Thoracic aorta (tissue), 2 donors: ENCODE results near the gene RBM33. TPM values are rescaled to one million over a fixed set of nuclear protein-coding genes. Genes with fewer than 3 reads are reported as not detected.

Source experiments
- ATAC-seq: fragments of 150-250 bp; one replicate; pipeline ENCODE4 v1.8.0; 2017; ENCODE audit warnings: low read depth; ENCODE audit not compliant: insufficient number of reproducible peaks, low FRiP score
- DNase-seq: peaks from one replicate; pipeline ENCODE4 v3.0.0-alpha.2; 2020; ENCODE audit warnings: low spot score
- H3K27ac ChIP-seq, 2 donors: fragments of 200-600 bp; sonication (generic); 1 replicate in 1 of 2; 2 replicates in 1 of 2; pipeline ENCODE4 v1.5.1; 2016; ENCODE audit warnings: mild to moderate bottlenecking in 2 of 2, moderate library complexity in 2 of 2
- H3K27me3 ChIP-seq: fragments of 200-600 bp; sonication (generic); replicated peaks from 2 replicates; pipeline ENCODE4 v1.6.0; 2016; ENCODE audit warnings: mild to moderate bottlenecking; ENCODE audit not compliant: insufficient read depth
- H3K36me3 ChIP-seq: fragments of 200-600 bp; sonication (generic); one replicate; pipeline ENCODE4 v1.5.1; 2016
- H3K4me1 ChIP-seq, 2 donors: fragments of 200-600 bp; sonication (generic); 1 replicate in 1 of 2; 2 replicates in 1 of 2; pipeline versions ENCODE4 v1.5.1 to v1.6.0; 2016; ENCODE audit warnings: low read depth in 2 of 2, mild to moderate bottlenecking in 1 of 2; ENCODE audit not compliant: control insufficient read depth in 1 of 2
- H3K4me3 ChIP-seq: fragments of 200-600 bp; sonication (generic); 2 replicates; pipeline ENCODE4 v1.5.1; 2016; ENCODE audit warnings: mild to moderate bottlenecking
- H3K9me3 ChIP-seq: fragments of 200-600 bp; sonication (generic); 2 replicates; pipeline ENCODE4 v1.5.1; 2016
- CTCF ChIP-seq: fragments of 200-600 bp; sonication (generic); IDR thresholded peaks from one replicate; pipeline ENCODE4 v1.5.1; 2019; ENCODE audit warnings: antibody characterized with exemption
- total RNA-seq, 2 donors: library from RNA; depleted of rRNA; stranded (reverse); fragments of >200 nt; gene quantifications; one replicate each; pipeline versions ENCODE4 v1.1.0 to v1.2.3, GENCODE V29; 2016

Gene RBM33
- total RNA-seq, 2 donors from 2014 or later, result 64.6 to 80.3 TPM

DNA sequence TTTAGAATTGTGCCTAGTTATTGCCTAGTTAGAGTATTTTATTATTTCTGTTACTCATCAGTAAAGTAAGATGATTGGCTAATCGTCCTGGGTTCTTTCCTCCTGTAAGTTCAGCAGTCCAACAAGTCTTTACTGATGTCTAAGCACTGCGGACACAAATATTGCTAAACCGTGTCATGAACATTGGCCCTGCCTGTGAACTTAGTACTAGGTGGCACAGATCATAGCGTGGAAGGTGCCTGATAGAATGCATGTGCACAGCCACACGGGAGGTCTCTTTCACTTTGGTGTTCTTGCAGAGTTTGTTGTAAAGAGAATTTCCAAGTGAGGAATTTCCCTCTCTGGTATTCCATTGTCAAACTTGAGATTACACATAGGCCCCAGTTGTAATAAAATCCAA lies 38.0 kb downstream of the RBM33 start:
- H3K36me3 ChIP-seq, result peaks cover 22% of the 10 kb centered on the region
- H3K4me3 ChIP-seq, result no peak overlapping the region
- H3K9me3 ChIP-seq, result no peaks in the 10 kb centered on the region
- H3K27ac ChIP-seq, result no peak overlapping the region
- DNase-seq, result no peak
- no peak for TF ChIP-seq CTCF
- H3K4me1 ChIP-seq, result peaks cover 0 to under 1% of the 10 kb centered on the region in 2 donors
- no peaks in the 10 kb centered on the region for H3K27me3 ChIP-seq
- no peak for ATAC-seq

GRCh38 chr7:155683098-155683497 lies 38.6 kb downstream of the RBM33 start:
- DNase-seq, result no peak
- no peaks in the 10 kb centered on the region for H3K4me1 ChIP-seq
- no peak for ATAC-seq
- no peaks in the 10 kb centered on the region for H3K9me3 ChIP-seq
- H3K36me3 ChIP-seq, result peaks cover 22% of the 10 kb centered on the region
- TF ChIP-seq CTCF, result no peak
- no peaks in the 10 kb centered on the region for H3K27me3 ChIP-seq
- H3K27ac ChIP-seq, result no peak overlapping the region
- H3K4me3 ChIP-seq, result no peak overlapping the region

GRCh38 chr7:155683714-155684113 lies 39.3 kb downstream of the RBM33 start:
- no peak for TF ChIP-seq CTCF
- Histone ChIP-seq H3K4me1 (no peaks in the 10 kb centered on the region), H3K9me3 (no peaks in the 10 kb centered on the region), H3K27ac (no peak overlapping the region), H3K27me3 (no peaks in the 10 kb centered on the region), H3K36me3 (peaks cover 21% of the 10 kb centered on the region), H3K4me3 (no peak overlapping the region)
- ATAC-seq, result no peak
- DNase-seq, result no peak

GRCh38 chr7:155684543-155684942 lies 40.1 kb downstream of the RBM33 start:
- no peak for DNase-seq
- no peak for TF ChIP-seq CTCF
- ATAC-seq, result no peak
- Histone ChIP-seq H3K36me3 (peaks cover 18% of the 10 kb centered on the region), H3K9me3 (no peaks in the 10 kb centered on the region), H3K4me1 (no peaks in the 10 kb centered on the region), H3K27me3 (no peaks in the 10 kb centered on the region), H3K4me3 (no peak overlapping the region), H3K27ac (no peak overlapping the region)

- H3K27ac ChIP-seq, result no peak overlapping the region
- H3K9me3 ChIP-seq, result no peaks in the 10 kb centered on the region
- H3K27me3 ChIP-seq, result no peaks in the 10 kb centered on the region
- no peak overlapping the region for H3K4me3 ChIP-seq
- no peak for TF ChIP-seq CTCF
- peaks cover 18% of the 10 kb centered on the region for H3K36me3 ChIP-seq
- DNase-seq (no peak), ATAC-seq (no peak)
- H3K4me1 ChIP-seq, result no peaks in the 10 kb centered on the region
Measured at GRCh38 chr7:155685070-155685790, 40.8 kb downstream of the RBM33 start.
